GM03348 (cell line): ENCODE results near the gene AFAP1.

Experiments used
- DNase-seq: peaks from one replicate; pipeline ENCODE4 v3.0.0; 2012; ENCODE audit warnings: low spot score

Gene AFAP1

GRCh38 chr4:7753931-7754465, 185.7 kb downstream of the AFAP1 start:
- DNase-seq = no peak

- DNase-seq = no peak
These were observed 186.4 kb downstream of the AFAP1 start for GRCh38 chr4:7753271-7753670.

GRCh38 chr4:7752649-7753048, 187.0 kb downstream of the AFAP1 start:
- no peak for DNase-seq

GRCh38 chr4:7750972-7751371, 188.7 kb downstream of the AFAP1 start:
- no peak for DNase-seq

GRCh38 chr4:7750523-7750922, 189.1 kb downstream of the AFAP1 start:
- no peak for DNase-seq

- no peak for DNase-seq
These were observed 192.1 kb downstream of the AFAP1 start for GRCh38 chr4:7747566-7747965.

- no peak for DNase-seq
These were observed 192.6 kb downstream of the AFAP1 start for GRCh38 chr4:7747062-7747385.

- no peak for DNase-seq
These were observed 193.2 kb downstream of the AFAP1 start for GRCh38 chr4:7746351-7747061.

- DNase-seq = no peak
These were observed 194.3 kb downstream of the AFAP1 start for GRCh38 chr4:7745301-7745885.

- DNase-seq = no peak
These were observed 195.4 kb downstream of the AFAP1 start for GRCh38 chr4:7744142-7744804.

GRCh38 chr4:7742807-7743280, 196.8 kb downstream of the AFAP1 start:
- DNase-seq = no peak

GRCh38 chr4:7741946-7742806, 197.5 kb downstream of the AFAP1 start:
- no peak for DNase-seq

GRCh38 chr4:7740866-7741525, 198.7 kb downstream of the AFAP1 start:
- no peak for DNase-seq

- DNase-seq = no peak
These were observed 199.5 kb downstream of the AFAP1 start for GRCh38 chr4:7739918-7740865.

- DNase-seq = no peak
These were observed 200.4 kb downstream of the AFAP1 start for GRCh38 chr4:7739077-7739917.

GRCh38 chr4:7738458-7739076, 201.1 kb downstream of the AFAP1 start:
- DNase-seq = no peak

- no peak for DNase-seq
These were observed 201.8 kb downstream of the AFAP1 start for GRCh38 chr4:7737752-7738457.

- no peak for DNase-seq
These were observed 202.4 kb downstream of the AFAP1 start for GRCh38 chr4:7737268-7737645.
